NCI-H524 (cell line): Measurements from ENCODE around the gene TRIM37.
"Not testable (repeated sequence)": the region's sequence is repeated elsewhere in the genome, so short reads cannot be mapped to it uniquely, and the experiment has no call there.

ENCODE experiments used
- DNase-seq, 2 experiments: peaks; one replicate each; lab custom pipeline; 2025; lab: John Stamatoyannopoulos, UW

Gene TRIM37

DNA sequence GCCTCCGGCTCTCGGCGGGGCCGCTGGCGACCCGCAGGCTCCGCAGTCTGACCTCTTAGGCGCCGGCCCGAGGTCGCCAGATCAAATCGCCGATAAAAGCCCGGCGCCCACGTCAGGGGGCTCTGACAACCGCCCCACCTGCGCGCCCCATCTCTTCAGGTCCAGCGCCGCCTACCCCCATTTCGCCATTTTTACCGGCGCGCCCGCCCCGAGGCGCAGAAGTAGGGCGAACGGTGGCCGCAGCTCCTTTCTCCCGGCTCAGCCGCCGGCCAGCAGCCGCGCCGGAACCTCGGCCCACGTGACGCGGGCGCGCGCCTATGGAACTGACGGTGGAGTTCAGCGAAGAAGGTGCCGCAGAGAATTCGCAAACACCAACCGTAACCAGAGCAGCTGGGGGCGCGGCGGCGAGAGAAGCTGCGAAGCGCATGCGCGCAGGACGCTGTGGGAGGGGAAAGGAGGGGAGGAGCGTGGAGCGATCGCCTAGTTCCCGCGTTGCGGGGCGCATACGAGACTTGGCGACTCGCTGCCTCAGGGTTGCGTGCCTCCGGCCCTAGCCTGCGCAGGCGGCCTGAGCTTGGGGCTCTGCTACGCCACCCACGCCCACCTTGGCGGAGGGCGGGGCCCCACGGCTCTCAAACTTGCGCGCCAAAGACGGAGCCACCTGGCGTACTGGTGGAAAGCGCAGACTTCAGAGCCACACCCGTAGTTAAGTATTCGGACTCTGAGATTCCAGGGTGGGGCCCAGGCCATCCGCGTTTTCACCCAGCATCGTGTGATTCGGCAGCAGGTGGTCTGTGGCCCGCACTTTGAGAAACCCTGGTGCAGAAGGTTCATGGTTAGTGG, at the start of gene TRIM37:
Gene TRIM37, minus strand, starts transcription at position 418 of the 843 bp plus-strand sequence. CDS start 419 bp downstream, outside the sequence.
- peak; percentile 99 to 100 for DNase-seq

- peak; percentile 100 for DNase-seq
Measured at GRCh38 chr17:59155439-59156177, 48.9 kb upstream of the TRIM37 start, which contains the start of gene PRR11. Gene PRR11 (plus strand): TSS chr17:59155746. CDS start chr17:59169753, 14,007 bp downstream.

- peak in 1 of 2 experiments; percentile 100 for DNase-seq
Measured at GRCh38 chr17:59154721-59155438, 48.2 kb upstream of the TRIM37 start, which contains the start of gene SKA2. Gene SKA2 (minus strand): TSS chr17:59155186. CDS start chr17:59155163, 23 bp downstream.

GRCh38 chr17:59154292-59154720, 47.6 kb upstream of the TRIM37 start:
- DNase-seq: peak; percentile 68 to 71

DNA sequence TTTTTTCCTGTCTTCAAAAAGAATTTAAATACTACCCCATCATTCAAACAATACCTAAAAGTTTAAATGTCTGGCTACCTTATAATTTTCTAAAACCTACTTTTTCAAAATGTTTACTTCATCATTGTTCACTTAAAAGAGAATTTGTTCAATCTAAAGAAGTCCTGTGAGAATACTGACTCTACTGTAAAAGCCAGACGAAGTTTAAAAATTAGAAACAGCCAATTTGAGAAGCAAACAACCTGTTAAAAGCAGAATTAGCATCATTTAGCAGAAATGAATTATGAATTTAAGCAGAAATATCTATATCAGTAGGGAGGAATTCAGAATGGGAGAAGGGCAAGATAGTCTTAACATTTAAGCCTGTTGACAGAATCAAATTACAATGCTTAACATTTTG, 46.2 kb upstream of the TRIM37 start:
- DNase-seq: no peak

DNA sequence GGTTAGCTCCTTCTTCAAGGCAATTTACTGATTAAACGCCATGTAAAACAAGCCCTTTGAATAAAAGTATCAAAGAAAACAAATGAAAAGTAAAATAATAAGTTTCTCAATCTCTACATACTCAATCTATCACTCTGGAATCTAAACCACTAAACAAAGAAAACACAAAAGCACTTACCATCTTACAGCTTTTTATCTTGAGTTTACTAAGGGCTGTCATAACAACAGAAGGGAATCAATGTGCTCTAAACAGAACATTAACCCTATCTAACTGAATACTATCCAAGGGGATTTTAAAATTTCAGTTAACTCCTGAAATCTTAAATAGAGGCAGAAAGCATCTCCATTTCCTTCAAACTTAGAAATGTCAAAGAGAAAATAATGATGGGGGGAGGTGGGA, 44.9 kb upstream of the TRIM37 start:
- DNase-seq: no peak

- DNase-seq: no peak
Measured at GRCh38 chr17:59151006-59151405, 44.3 kb upstream of the TRIM37 start.

DNA sequence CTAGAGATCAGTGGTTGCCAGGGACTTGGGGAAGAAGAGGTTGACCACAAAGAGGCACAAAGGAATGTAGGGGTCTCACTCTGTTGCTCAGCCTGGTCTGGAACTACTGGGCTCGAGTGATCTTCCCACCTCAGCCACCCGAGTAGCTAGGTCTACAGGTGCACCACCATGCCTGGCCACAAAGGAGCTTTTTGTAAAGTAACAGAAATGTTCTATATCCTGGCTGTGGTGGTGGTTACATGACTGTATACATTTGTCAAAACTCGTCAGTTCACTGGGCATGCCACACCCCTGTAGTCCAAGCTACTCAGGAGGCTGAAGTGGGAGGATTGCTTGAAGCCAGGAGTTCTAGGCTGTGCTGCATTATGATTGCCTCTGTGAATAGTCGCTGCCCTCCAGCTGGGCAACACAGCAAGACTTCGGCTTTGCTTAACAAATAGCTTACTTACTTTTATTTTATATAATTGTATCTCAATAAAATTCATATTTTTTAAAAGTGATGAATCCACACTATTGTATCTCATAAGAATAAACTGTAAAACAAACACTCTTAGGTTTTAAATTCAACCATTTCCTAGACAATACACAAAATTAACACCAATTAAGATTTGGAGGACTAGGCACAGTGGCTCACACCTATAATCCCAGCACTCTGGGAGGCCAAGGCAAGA, 43.3 kb upstream of the TRIM37 start:
- no peak for DNase-seq

DNA sequence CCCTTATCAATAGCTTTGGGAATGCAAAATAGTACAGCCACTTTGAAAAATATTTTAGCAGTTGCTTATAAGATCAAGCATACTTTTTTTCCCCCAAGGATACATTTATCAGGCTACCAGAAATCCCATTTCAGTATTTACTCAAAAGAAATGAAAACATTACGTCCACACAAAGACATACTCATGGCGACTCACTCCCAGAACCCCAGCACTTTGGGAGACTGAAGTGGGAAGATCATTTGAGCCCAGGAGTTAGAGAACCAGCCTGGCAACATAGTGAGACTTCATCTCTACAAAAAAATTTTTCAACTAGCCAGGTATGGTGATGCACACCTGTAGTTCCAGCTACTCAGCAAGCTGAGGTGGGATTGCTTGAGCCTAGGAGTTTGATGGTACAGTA, 42.4 kb upstream of the TRIM37 start:
- no peak for DNase-seq

DNA sequence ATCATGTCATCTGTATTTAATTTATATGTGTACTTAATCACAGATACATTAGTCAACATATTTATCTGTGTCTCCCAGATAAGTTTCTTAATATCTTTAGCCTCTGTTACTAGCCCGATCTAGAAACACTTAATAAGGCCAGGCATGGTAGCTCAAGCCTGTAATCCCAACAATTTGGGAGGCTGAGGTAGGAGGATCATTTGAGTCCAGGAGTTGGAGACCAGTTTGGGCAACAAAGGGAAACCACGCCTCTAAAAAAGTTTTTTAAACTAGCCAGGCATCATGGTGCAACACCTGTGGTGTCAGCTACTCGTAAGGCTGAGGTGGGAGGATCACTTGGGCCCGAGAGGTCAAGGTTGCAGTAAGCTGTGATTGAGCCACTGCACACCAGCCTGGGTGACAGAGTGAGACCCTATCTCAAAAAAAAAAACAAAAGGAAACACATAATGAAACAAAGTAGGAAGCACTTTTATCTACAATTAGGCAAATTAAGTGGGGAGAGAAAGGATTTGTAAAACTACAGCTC, 39.0 kb upstream of the TRIM37 start:
- no peak for DNase-seq

DNA sequence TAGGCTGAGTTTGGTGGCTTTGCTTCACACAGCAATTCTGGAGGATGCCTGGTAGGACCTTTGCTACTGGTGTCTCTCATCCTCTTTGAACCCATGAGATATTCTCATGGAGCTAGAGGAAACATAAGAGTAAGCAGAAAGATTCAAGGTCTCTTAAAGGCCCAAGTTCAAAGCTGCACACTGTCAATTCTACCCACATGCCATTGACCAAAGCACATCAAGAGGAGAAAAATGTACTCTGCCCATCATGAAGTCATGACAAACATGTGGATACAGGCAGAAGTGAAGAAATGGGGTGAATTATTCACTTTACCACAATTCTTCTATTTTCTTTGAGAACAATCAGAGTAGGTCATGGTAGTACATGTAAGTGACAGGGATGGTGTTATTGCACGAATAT, 35.2 kb upstream of the TRIM37 start:
- DNase-seq: no peak

- DNase-seq: no peak
Measured at GRCh38 chr17:59139939-59140338, 33.3 kb upstream of the TRIM37 start.

- DNase-seq: not testable (repeated sequence)
Measured at GRCh38 chr17:59138339-59138738, 31.7 kb upstream of the TRIM37 start.

DNA sequence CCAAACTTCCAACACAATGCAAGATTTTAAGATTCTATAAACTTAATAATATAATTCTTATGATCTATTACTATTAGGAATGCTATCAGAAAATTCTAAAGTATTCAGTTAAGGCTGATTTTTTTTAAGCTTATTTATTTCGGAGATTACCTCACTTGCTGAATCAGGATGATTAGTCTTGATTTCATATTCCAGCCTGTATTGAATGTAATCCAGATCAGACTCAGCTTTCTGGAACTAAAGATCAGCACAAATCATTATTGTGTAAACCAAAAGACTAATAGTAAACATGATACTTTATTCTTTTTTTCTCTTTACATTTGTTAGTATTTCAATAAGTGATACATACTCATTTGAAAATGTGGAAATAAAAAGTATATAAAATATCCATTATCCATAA, 24.5 kb upstream of the TRIM37 start:
- DNase-seq: no peak

DNA sequence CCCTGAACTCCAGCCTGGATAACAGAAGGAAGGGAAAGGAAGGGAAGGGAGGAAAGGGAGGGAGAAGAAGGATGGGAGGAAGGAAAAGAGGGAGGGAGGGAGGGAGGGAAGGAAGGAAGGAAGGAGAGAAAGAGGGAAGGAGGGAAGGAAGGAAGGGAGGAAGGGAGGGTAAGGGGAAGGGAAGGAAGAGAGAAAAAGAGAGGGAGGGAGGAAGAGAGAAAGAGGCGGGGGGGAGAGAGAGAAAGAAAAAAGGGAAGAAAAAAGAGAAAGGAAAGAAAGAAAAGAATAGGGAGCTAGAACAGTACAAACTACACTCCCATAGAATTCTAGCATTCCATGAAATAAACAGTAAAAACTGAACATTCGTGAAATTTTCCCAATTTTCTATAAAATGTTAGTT, 23.1 kb upstream of the TRIM37 start:
- no peak for DNase-seq

DNA sequence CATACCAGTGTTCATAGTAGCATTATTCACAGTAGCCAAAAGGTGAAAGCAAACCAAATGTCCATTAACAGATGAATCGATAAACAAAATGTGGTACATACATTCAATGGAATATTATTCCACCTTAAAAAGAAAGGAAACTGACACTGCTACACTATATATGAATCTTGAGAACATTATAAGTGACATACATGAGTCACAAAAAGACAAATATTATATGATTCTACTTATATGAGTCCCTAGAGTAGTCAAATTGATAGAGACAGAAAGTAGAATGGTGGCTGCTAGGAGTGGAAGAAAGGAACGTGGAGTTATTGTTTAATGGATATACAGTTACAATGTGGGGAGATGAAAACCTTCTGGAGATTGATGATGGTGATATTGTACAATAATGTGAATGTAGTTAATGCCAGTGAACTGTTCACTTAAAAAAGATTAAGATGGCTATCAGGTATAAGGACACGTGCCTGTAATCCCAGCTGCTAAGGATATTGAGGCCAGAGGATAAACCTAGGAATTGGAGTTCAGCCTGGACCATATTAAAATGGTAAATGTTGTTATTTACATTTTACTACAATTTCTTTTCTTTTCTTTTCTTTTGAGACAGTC, 20.2 kb upstream of the TRIM37 start:
- no peak for DNase-seq

GRCh38 chr17:59124665-59125064, 18.0 kb upstream of the TRIM37 start:
- no peak for DNase-seq

DNA sequence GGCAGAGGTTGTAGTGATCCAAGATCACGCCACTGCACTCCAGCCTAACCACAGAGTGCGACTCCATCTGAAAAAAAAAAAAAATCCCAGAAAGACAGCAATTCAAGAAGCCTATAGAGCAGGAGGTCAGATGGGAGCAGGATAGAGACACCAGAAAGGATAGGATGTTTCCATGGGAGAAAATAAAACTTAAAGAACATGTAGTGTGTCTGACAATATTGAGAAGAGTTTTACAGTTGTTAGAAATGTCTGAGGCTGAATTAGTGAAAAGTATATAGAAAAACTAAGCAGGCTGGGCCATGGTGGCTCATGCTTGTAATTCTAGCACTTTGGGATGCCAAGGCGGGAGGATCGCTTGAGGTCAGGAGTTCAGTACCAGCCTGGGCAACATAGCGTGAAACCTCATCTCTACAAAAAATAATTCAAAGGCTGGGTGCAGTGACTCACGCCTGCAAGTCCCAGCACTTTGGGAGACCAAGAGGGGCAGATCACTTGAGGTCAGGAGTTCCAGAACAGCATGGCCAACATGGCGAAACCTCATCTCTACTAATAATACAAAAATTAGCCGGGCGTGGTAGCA, 15.3 kb upstream of the TRIM37 start:
- no peak for DNase-seq

GRCh38 chr17:59115474-59115873, 8.8 kb upstream of the TRIM37 start:
- DNase-seq: no peak

DNA sequence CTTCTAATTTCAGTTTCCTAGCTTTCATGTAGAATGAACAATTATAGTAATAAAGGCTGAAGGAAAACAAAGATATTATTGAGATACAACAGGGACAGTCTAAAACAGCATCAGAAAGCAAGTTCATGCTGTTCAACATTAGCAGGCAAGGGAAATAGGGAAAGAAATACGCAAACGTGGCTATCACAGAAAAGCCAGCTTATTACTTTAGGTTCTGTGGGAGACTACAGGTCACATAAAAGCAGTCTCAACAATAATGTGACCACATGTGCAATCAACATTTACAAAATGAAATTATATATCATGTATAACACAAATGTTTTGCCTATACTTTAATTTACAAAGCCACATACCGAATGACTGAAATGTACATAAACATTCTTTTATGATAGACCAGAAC, 4.9 kb upstream of the TRIM37 start:
- DNase-seq: no peak

GRCh38 chr17:59110973-59111372, 4.3 kb upstream of the TRIM37 start:
- DNase-seq: no peak
